ENCODE data around the gene TSR1.
"Not testable (repeated sequence)": the region's sequence is repeated elsewhere in the genome, so short reads cannot be mapped to it uniquely, and the experiment has no call there.

Gene TSR1

GRCh38 chr17:2335726-2336214, 487 bp downstream of the TSR1 start:
- no peak for DNase-seq

- no peak for DNase-seq
These were observed 5.0 kb downstream of the TSR1 start for GRCh38 chr17:2331303-2331702.

- DNase-seq, result no peak
These were observed 12.5 kb downstream of the TSR1 start for GRCh38 chr17:2323629-2324314.

- DNase-seq, result no peak
These were observed 14.9 kb downstream of the TSR1 start for GRCh38 chr17:2321399-2321798.

- no peak for DNase-seq
These were observed 17.2 kb downstream of the TSR1 start for GRCh38 chr17:2319051-2319450.

- DNase-seq, result no peak
These were observed 18.5 kb downstream of the TSR1 start for GRCh38 chr17:2317796-2318195.

- not testable (repeated sequence) for DNase-seq
These were observed 19.4 kb downstream of the TSR1 start for GRCh38 chr17:2316916-2317205.

- DNase-seq, result no peak
These were observed 23.5 kb downstream of the TSR1 start for GRCh38 chr17:2312736-2313135.

GRCh38 chr17:2309338-2310154, 26.7 kb downstream of the TSR1 start:
- DNase-seq, result no peak

- DNase-seq, result no peak
These were observed 31.3 kb downstream of the TSR1 start for GRCh38 chr17:2304931-2305330.

- peak; percentile 96 for DNase-seq
These were observed 32.8 kb downstream of the TSR1 start, which contains the start of the genes SMG6 and SRR for GRCh38 chr17:2303204-2304188. Gene SMG6, minus strand, starts transcription at chr17:2303785. Its CDS starts 65 bp downstream, at chr17:2303720. Gene SRR, plus strand, starts transcription at chr17:2303950. Its CDS starts 11,611 bp downstream, at chr17:2315561.

- DNase-seq, result no peak
These were observed 33.5 kb downstream of the TSR1 start for GRCh38 chr17:2302778-2303203.

- no peak for DNase-seq
These were observed 36.5 kb downstream of the TSR1 start for GRCh38 chr17:2299756-2300155.

GRCh38 chr17:2299136-2299535, 37.1 kb downstream of the TSR1 start:
- DNase-seq, result no peak

- no peak for DNase-seq
These were observed 39.2 kb downstream of the TSR1 start for GRCh38 chr17:2297023-2297422.

GRCh38 chr17:2295575-2295974, 40.7 kb downstream of the TSR1 start:
- no peak for DNase-seq

- no peak for DNase-seq
These were observed 44.2 kb downstream of the TSR1 start for GRCh38 chr17:2292100-2292499.

- DNase-seq, result no peak
These were observed 46.3 kb downstream of the TSR1 start for GRCh38 chr17:2289878-2290478.

GRCh38 chr17:2283302-2283701, 53.0 kb downstream of the TSR1 start:
- DNase-seq, result no peak

- peak; percentile 71 for DNase-seq
These were observed 53.9 kb downstream of the TSR1 start for GRCh38 chr17:2282297-2282873.

- no peak for DNase-seq
These were observed 56.5 kb downstream of the TSR1 start for GRCh38 chr17:2279707-2280106.

All from CD4-positive, alpha-beta T cell treated with Interleukin-12 subunit alpha and Interleukin-12 subunit beta, for 1 hour (primary cell).